Activated CD4-positive, alpha-beta memory T cell treated with anti-CD3 and anti-CD28 coated beads, Interleukin-2, amount 10 ng/mL, durations not matched to agents 7 days and 5 days (primary cell): ENCODE results near the gene NPW. TPM values are rescaled to one million over a fixed set of nuclear protein-coding genes. Genes with fewer than 3 reads are reported as not detected.
A peak's percentile ranks its signal among the peaks of the same experiment; 100 is the strongest.

ENCODE experiments used
- CTCF ChIA-PET: fragments of 350-600 bp; sonication (Branson Sonifier 250); formaldehyde crosslinking; loops from one replicate; lab custom pipeline; 2021; ENCODE audit warnings: antibody characterized with exemption, inconsistent platforms; lab: Charles Lee
- POLR2A ChIA-PET: fragments of 350-600 bp; sonication (Branson Sonifier 250); formaldehyde crosslinking; loops from one replicate; lab custom pipeline; 2021; ENCODE audit warnings: antibody characterized with exemption; lab: Charles Lee
- DNase-seq: peaks from one replicate; pipeline ENCODE4 v3.0.0-alpha.2; 2020
- H3K27ac Mint-ChIP-seq: one replicate; pipeline ENCODE4 v1.8.0; 2021; ENCODE audit warnings: mild to moderate bottlenecking, mixed read lengths
- H3K27me3 Mint-ChIP-seq: one replicate; pipeline ENCODE4 v1.8.0; 2021; ENCODE audit warnings: mixed read lengths
- H3K36me3 Mint-ChIP-seq: one replicate; pipeline ENCODE4 v1.8.0; 2021; ENCODE audit warnings: low read depth, mixed read lengths
- H3K4me1 Mint-ChIP-seq: one replicate; pipeline ENCODE4 v1.8.0; 2021; ENCODE audit warnings: mixed read lengths
- H3K4me3 Mint-ChIP-seq: one replicate; pipeline ENCODE4 v1.8.0; 2021; ENCODE audit warnings: mild to moderate bottlenecking, mixed read lengths
- H3K9me3 Mint-ChIP-seq: one replicate; pipeline ENCODE4 v1.8.0; 2021; ENCODE audit warnings: mixed read lengths
- total RNA-seq, 2 experiments: library from RNA; stranded (reverse); gene quantifications; one replicate each; pipeline ENCODE4 v1.2.3, GENCODE V29; 2021

The NPW gene
- total RNA-seq, 2 experiments from 2014 or later, result 0.48 to 0.65 TPM

- POLR2A ChIA-PET, result interaction anchor here (1.1 to 1.4 kb wide), 2 partner anchors 131 to 139 kb away, joined by 4 to 6 read pairs; partner anchors contain the start of gene TRAF7
- no peak for DNase-seq
- CTCF ChIA-PET, result interaction anchor here (0.7 to 2.0 kb wide), 4 partner anchors 13 to 138 kb away, joined by 3 to 10 read pairs (median 6); partner anchors contain the start of gene PKD1
- H3K27ac Mint-ChIP-seq, result no peak overlapping the region
- no peaks in the 10 kb centered on the region for H3K9me3 Mint-ChIP-seq
- H3K36me3 Mint-ChIP-seq, result no peaks in the 10 kb centered on the region
- H3K4me1 Mint-ChIP-seq, result peaks cover 2% of the 10 kb centered on the region
- H3K27me3 Mint-ChIP-seq, result peaks cover 19% of the 10 kb centered on the region
- no peak overlapping the region for H3K4me3 Mint-ChIP-seq
Measured at GRCh38 chr16:2016407-2016922, 3.1 kb upstream of the NPW start.

GRCh38 chr16:2019921-2020831 is 591 bp downstream of the NPW start:
- peaks cover 14% of the 10 kb centered on the region for H3K4me1 Mint-ChIP-seq
- H3K27me3 Mint-ChIP-seq, result peaks cover 34% of the 10 kb centered on the region
- ChIA-PET POLR2A (interaction anchor here (2.5 kb wide), 1 partner anchor 135 kb away, joined by 8 read pairs; the partner anchor contains the start of gene TRAF7), CTCF (interaction anchor here (1.2 to 5.5 kb wide), 4 partner anchors 27 to 127 kb away, joined by 4 to 79 read pairs (median 6); partner anchors contain the start of genes NTHL1 and TSC2)
- H3K9me3 Mint-ChIP-seq, result no peaks in the 10 kb centered on the region
- H3K27ac Mint-ChIP-seq, result no peak overlapping the region
- DNase-seq, result no peak
- H3K36me3 Mint-ChIP-seq, result no peaks in the 10 kb centered on the region
- H3K4me3 Mint-ChIP-seq, result no peak overlapping the region

GRCh38 chr16:2022723-2023091 is 3.1 kb downstream of the NPW start:
- POLR2A ChIA-PET, result interaction anchor here (0.6 to 1.6 kb wide), 8 partner anchors 14 to 132 kb away, joined by 3 to 8 read pairs (median 4); partner anchors contain the start of genes NTHL1, TRAF7 and TSC2
- H3K27ac Mint-ChIP-seq, result no peak overlapping the region
- peaks cover 18% of the 10 kb centered on the region for H3K4me1 Mint-ChIP-seq
- H3K4me3 Mint-ChIP-seq, result peak overlapping the region; percentile 64
- no peak for DNase-seq
- H3K27me3 Mint-ChIP-seq, result peaks cover 44% of the 10 kb centered on the region
- H3K9me3 Mint-ChIP-seq, result no peaks in the 10 kb centered on the region
- H3K36me3 Mint-ChIP-seq, result no peaks in the 10 kb centered on the region
- CTCF ChIA-PET, result interaction anchor here (0.6 to 5.5 kb wide), 18 partner anchors 8 to 509 kb away, joined by 3 to 79 read pairs (median 4); partner anchors contain the start of genes CEMP1, NTHL1, TRAF7 and TSC2

GRCh38 chr16:2023092-2024031 is 3.8 kb downstream of the NPW start:
- Mint-ChIP-seq H3K4me3 (peak overlapping the region; percentile 64), H3K4me1 (peaks cover 19% of the 10 kb centered on the region), H3K27ac (peak overlapping the region; percentile 58), H3K27me3 (peaks cover 47% of the 10 kb centered on the region), H3K36me3 (no peaks in the 10 kb centered on the region), H3K9me3 (no peaks in the 10 kb centered on the region)
- POLR2A ChIA-PET, result interaction anchor here (0.6 to 1.6 kb wide), 8 partner anchors 15 to 132 kb away, joined by 3 to 8 read pairs (median 4); partner anchors contain the start of genes NTHL1, TRAF7 and TSC2
- CTCF ChIA-PET, result interaction anchor here (0.6 to 5.5 kb wide), 18 partner anchors 9 to 508 kb away, joined by 3 to 79 read pairs (median 4); partner anchors contain the start of genes CEMP1, NTHL1, TRAF7 and TSC2
- DNase-seq, result peak; percentile 97

GRCh38 chr16:2024032-2024420 is 4.4 kb downstream of the NPW start:
- ChIA-PET CTCF (interaction anchor here (2.2 to 5.5 kb wide), 2 partner anchors 24 to 116 kb away, joined by 12 to 79 read pairs; partner anchors contain the start of genes NTHL1 and TSC2), POLR2A (interaction anchor here (1.2 kb wide), 1 partner anchor 16 kb away, joined by 3 read pairs; no protein-coding TSS in a partner anchor)
- Mint-ChIP-seq H3K27me3 (peaks cover 46% of the 10 kb centered on the region), H3K4me1 (peaks cover 19% of the 10 kb centered on the region), H3K27ac (no peak overlapping the region), H3K36me3 (no peaks in the 10 kb centered on the region), H3K9me3 (no peaks in the 10 kb centered on the region), H3K4me3 (no peak overlapping the region)
- no peak for DNase-seq

- no peak overlapping the region for H3K4me3 Mint-ChIP-seq
- ChIA-PET CTCF (interaction anchor here (5.5 kb wide), 1 partner anchor 115 kb away, joined by 79 read pairs; no protein-coding TSS in a partner anchor), POLR2A (interaction anchor here (1.0 kb wide), 1 partner anchor 130 kb away, joined by 6 read pairs; the partner anchor contains the start of gene TRAF7)
- DNase-seq, result no peak
- H3K27ac Mint-ChIP-seq, result no peak overlapping the region
- peaks cover 44% of the 10 kb centered on the region for H3K27me3 Mint-ChIP-seq
- no peaks in the 10 kb centered on the region for H3K9me3 Mint-ChIP-seq
- H3K4me1 Mint-ChIP-seq, result peaks cover 19% of the 10 kb centered on the region
- H3K36me3 Mint-ChIP-seq, result no peaks in the 10 kb centered on the region
Measured at GRCh38 chr16:2025251-2025650, 5.7 kb downstream of the NPW start.

GRCh38 chr16:2025878-2026460 is 6.4 kb downstream of the NPW start:
- CTCF ChIA-PET, result interaction anchor here (5.5 kb wide), 1 partner anchor 114 kb away, joined by 79 read pairs; no protein-coding TSS in a partner anchor
- peak overlapping the region; percentile 14 for H3K4me3 Mint-ChIP-seq
- POLR2A ChIA-PET, result no interaction called here
- no peak for DNase-seq
- H3K27me3 Mint-ChIP-seq, result peaks cover 39% of the 10 kb centered on the region
- H3K27ac Mint-ChIP-seq, result no peak overlapping the region
- no peaks in the 10 kb centered on the region for H3K36me3 Mint-ChIP-seq
- H3K9me3 Mint-ChIP-seq, result no peaks in the 10 kb centered on the region
- H3K4me1 Mint-ChIP-seq, result peaks cover 16% of the 10 kb centered on the region

- CTCF ChIA-PET, result no interaction called here
- DNase-seq, result peak; percentile 34
- peaks cover 37% of the 10 kb centered on the region for H3K27me3 Mint-ChIP-seq
- no peaks in the 10 kb centered on the region for H3K9me3 Mint-ChIP-seq
- H3K36me3 Mint-ChIP-seq, result no peaks in the 10 kb centered on the region
- peak within 1 kb of the TSS; percentile 45 for H3K4me3 Mint-ChIP-seq
- H3K4me1 Mint-ChIP-seq, result peaks cover 16% of the 10 kb centered on the region
- H3K27ac Mint-ChIP-seq, result no peak within 1 kb of the TSS
- POLR2A ChIA-PET, result no interaction called here
Measured at GRCh38 chr16:2026461-2027023, 7.0 kb downstream of the NPW start, which contains the start of gene NHERF2. TSS of gene NHERF2 (plus strand) at chr16:2026902. CDS start at chr16:2027006, 104 bp downstream.

GRCh38 chr16:2027024-2028010 is 7.7 kb downstream of the NPW start:
- POLR2A ChIA-PET, result interaction anchor here (1.2 to 2.0 kb wide), 4 partner anchors 18 to 128 kb away, joined by 3 to 10 read pairs (median 4); partner anchors contain the start of genes NTHL1, TRAF7, TSC2 and ZNF598
- H3K27me3 Mint-ChIP-seq, result peaks cover 31% of the 10 kb centered on the region
- peaks cover 16% of the 10 kb centered on the region for H3K4me1 Mint-ChIP-seq
- H3K4me3 Mint-ChIP-seq, result peak overlapping the region; percentile 45
- H3K36me3 Mint-ChIP-seq, result no peaks in the 10 kb centered on the region
- CTCF ChIA-PET, result no interaction called here
- no peak overlapping the region for H3K27ac Mint-ChIP-seq
- no peaks in the 10 kb centered on the region for H3K9me3 Mint-ChIP-seq
- no peak for DNase-seq

GRCh38 chr16:2028146-2028545 is 8.6 kb downstream of the NPW start:
- no peaks in the 10 kb centered on the region for H3K36me3 Mint-ChIP-seq
- peaks cover 25% of the 10 kb centered on the region for H3K27me3 Mint-ChIP-seq
- H3K4me3 Mint-ChIP-seq, result no peak overlapping the region
- ChIA-PET CTCF (no interaction called here), POLR2A (interaction anchor here (1.2 to 2.0 kb wide), 4 partner anchors 18 to 127 kb away, joined by 3 to 10 read pairs (median 4); partner anchors contain the start of genes NTHL1, TRAF7, TSC2 and ZNF598)
- DNase-seq, result no peak
- H3K9me3 Mint-ChIP-seq, result no peaks in the 10 kb centered on the region
- H3K27ac Mint-ChIP-seq, result no peak overlapping the region
- peaks cover 9% of the 10 kb centered on the region for H3K4me1 Mint-ChIP-seq
